Sigmoid colon (tissue), 7 donors: Measurements from ENCODE around the gene PIK3R1. TPM values are rescaled to one million over a fixed set of nuclear protein-coding genes. Genes with fewer than 3 reads are reported as not detected.

ENCODE experiments used
- DNase-seq: peaks from one replicate; pipeline ENCODE4 v3.0.0-alpha.2; 2019
- H3K27ac ChIP-seq, 4 donors: fragments of 200-600 bp; sonication (generic); one replicate each; pipeline ENCODE4 v1.5.1; 2016 to 2019; ENCODE audit warnings: mild to moderate bottlenecking in 1 of 4
- H3K27me3 ChIP-seq, 3 donors: fragments of 200-600 bp; sonication (generic); one replicate each; pipeline ENCODE4 v1.5.1; 2019; ENCODE audit warnings: mild to moderate bottlenecking in 1 of 3
- H3K36me3 ChIP-seq, 4 donors: fragments of 200-600 bp; sonication (generic); one replicate each; pipeline ENCODE4 v1.5.1; 2016 to 2019
- H3K4me1 ChIP-seq, 4 donors: fragments of 200-600 bp; sonication (generic); one replicate each; pipeline ENCODE4 v1.5.1; 2017 to 2019
- H3K4me3 ChIP-seq, 4 donors: fragments of 200-600 bp; sonication (generic); one replicate each; pipeline ENCODE4 v1.5.1; 2017 to 2019; ENCODE audit warnings: mild to moderate bottlenecking in 2 of 4, moderate library complexity in 1 of 4
- H3K9me3 ChIP-seq, 4 donors: fragments of 200-600 bp in 3 of 4; sonication (generic) in 3 of 4; one replicate each; pipeline versions ENCODE4 v1.5.1 to v1.6.1; 2013 to 2019
- EP300 ChIP-seq, 4 donors: sonication (generic); formaldehyde crosslinking; IDR thresholded peaks; one replicate each; pipeline ENCODE4 v1.6.1; 2017; ENCODE audit warnings: antibody characterized with exemption in 4 of 4
- POLR2A ChIP-seq, 2 donors: fragments of 450-650 bp; IDR thresholded peaks; one replicate each; pipeline ENCODE4 v1.6.1; 2016; ENCODE audit warnings: antibody characterized with exemption in 2 of 2, mild to moderate bottlenecking in 2 of 2, moderate library complexity in 2 of 2
- POLR2AphosphoS5 ChIP-seq, 4 donors: sonication (generic); formaldehyde crosslinking; IDR thresholded peaks; one replicate each; pipeline ENCODE4 v1.6.1; 2017; ENCODE audit warnings: antibody characterized with exemption in 4 of 4
- WGBS, 2 donors: extraction: QIAGEN DNeasy Blood & Tissue Kit; methylation state at CpG; one replicate each; pipeline ENCODE4 v1.1.7; 2013; 5-methylcytosine and 5-hydroxymethylcytosine counted together
- intact Hi-C: fragments of 100-400 bp; cut with DNase I; formaldehyde crosslinking; loops from one replicate; pipeline ENCODE4 v1.15.1; 2023
- polyA plus RNA-seq, 3 donors: library from polyadenylated mRNA; stranded (reverse); fragments of 200-250 nt; gene quantifications; one replicate each; pipeline ENCODE4 v1.2.3, GENCODE V29; 2013
- total RNA-seq, 4 donors: library from RNA; depleted of rRNA; stranded (reverse); fragments of >200 nt; gene quantifications; one replicate each; pipeline ENCODE4 v1.1.0, GENCODE V29; 2016
- TF ChIP-seq, protein P1 (sequence below), 4 experiments: fragments of 450-650 bp in 3 of 4; fragments of 200-600 bp in 1 of 4; IDR thresholded peaks; one replicate each; pipeline ENCODE4 v1.5.1; 2016 to 2019; ENCODE audit warnings: antibody characterized with exemption in 4 of 4, mild to moderate bottlenecking in 3 of 4, moderate library complexity in 2 of 4
- donor health status: healthy with polysubstance abuse.
- donor health status: Bipolar disorder and iron deficiency.
- donor health status: healthy.

Gene PIK3R1
- total and polyA plus RNA-seq, 7 donors, result 9.2 to 227 (median 177) TPM

DNA sequence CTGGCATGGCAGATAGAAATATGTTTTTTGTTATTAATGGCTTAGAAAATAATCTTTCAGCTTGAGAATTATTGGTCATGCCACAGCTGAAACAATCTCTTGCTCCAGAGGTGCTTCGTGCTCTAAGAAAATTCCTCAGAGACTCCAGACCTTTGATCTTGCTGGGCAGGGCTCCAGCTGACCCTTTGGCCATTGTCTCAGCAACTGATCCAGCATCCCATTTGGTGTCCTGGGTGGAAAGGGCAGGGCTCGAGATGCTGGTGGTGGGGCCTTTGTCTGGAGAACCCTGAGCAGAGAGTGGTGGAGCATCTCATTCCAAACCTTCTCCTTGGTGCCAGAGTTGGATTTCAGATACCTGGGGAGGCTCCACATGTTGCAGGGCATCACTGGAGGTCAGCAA is 43.2 kb upstream of the PIK3R1 start:
- TF ChIP-seq POLR2AphosphoS5 (IDR thresholded peaks at IDR 0.05), result no peak
- no peak for TF ChIP-seq EP300 (IDR thresholded peaks at IDR 0.05)
- TF ChIP-seq, protein P1, sequence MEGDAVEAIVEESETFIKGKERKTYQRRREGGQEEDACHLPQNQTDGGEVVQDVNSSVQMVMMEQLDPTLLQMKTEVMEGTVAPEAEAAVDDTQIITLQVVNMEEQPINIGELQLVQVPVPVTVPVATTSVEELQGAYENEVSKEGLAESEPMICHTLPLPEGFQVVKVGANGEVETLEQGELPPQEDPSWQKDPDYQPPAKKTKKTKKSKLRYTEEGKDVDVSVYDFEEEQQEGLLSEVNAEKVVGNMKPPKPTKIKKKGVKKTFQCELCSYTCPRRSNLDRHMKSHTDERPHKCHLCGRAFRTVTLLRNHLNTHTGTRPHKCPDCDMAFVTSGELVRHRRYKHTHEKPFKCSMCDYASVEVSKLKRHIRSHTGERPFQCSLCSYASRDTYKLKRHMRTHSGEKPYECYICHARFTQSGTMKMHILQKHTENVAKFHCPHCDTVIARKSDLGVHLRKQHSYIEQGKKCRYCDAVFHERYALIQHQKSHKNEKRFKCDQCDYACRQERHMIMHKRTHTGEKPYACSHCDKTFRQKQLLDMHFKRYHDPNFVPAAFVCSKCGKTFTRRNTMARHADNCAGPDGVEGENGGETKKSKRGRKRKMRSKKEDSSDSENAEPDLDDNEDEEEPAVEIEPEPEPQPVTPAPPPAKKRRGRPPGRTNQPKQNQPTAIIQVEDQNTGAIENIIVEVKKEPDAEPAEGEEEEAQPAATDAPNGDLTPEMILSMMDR (IDR thresholded peaks at IDR 0.05), result no peak
- TF ChIP-seq POLR2A (IDR thresholded peaks at IDR 0.05), result no peak

DNA sequence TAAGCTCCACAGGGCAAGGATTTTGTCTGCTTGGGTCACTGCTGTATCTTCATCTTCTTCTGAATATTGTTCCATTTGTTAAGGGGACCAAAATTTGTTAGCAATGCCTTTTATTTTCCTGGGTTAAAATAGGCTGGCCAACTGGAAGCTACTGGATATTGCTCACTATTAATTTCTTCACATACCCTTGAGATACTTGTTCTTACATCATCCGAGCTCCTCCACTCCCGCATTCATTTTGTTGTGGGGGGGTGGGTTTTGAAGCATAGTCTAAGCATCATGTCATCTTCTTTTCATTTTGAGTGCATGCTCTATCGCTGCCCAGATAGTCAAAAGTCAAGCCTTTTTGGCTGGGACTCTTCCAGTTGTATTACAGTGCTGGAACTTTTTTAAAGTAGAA is 42.5 kb upstream of the PIK3R1 start:
- Histone ChIP-seq H3K4me3 (no peak overlapping the region), H3K27me3 (no peaks in the 10 kb centered on the region), H3K9me3 (no peaks in the 10 kb centered on the region), H3K36me3 (no peaks in the 10 kb centered on the region), H3K4me1 (peaks cover 0 to 37% (median 36%) of the 10 kb centered on the region in 4 donors), H3K27ac (peak overlapping the region; percentile 77 to 89 (median 87))
- DNase-seq, result no peak
- intact Hi-C loops, result loop anchor here (5.0 kb wide), 4 partner anchors 79 to 926 kb away; no protein-coding TSS in a partner anchor
- TF ChIP-seq EP300 (IDR thresholded peaks at IDR 0.05) (no peak), POLR2AphosphoS5 (IDR thresholded peaks at IDR 0.05) (no peak), POLR2A (IDR thresholded peaks at IDR 0.05) (no peak)
- TF ChIP-seq, protein P1 (IDR thresholded peaks at IDR 0.05), result no peak
- 96 to 99% methylated on average over 3 of the region's 3 CpGs for WGBS, 2 donors

More for the DNA sequence above, 43.2 kb upstream of the PIK3R1 start:
- 46 to 72% methylated on average over 2 of the region's 2 CpGs for WGBS, 2 donors
- Histone ChIP-seq H3K4me3 (no peak overlapping the region), H3K27me3 (no peaks in the 10 kb centered on the region), H3K36me3 (no peaks in the 10 kb centered on the region), H3K27ac (peak overlapping the region; percentile 77 to 89 (median 87)), H3K9me3 (no peaks in the 10 kb centered on the region), H3K4me1 (peaks cover 0 to 37% (median 36%) of the 10 kb centered on the region in 4 donors)
- DNase-seq, result peak; percentile 73
- intact Hi-C loops, result loop anchor here (5.0 kb wide), 4 partner anchors 80 to 925 kb away; no protein-coding TSS in a partner anchor

DNA sequence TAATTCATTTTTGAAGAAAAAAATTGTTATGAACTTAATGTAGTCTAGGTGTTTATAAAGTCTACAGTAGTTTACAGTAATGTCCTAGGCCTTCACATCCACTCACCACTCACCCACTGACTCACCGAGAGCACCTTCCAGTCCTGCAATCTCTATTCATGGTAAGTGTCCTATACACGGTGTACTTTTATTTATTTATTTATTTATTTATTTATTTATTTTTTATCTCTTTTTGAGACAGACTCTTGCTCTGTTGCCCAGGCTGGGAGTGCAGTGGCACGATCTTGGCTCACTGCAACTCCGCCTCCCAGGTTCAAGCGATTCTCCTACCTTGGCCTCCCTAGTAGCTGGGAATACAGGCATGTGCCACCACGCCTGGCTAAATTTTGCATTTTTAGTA is 39.3 kb upstream of the PIK3R1 start:
- no peak for DNase-seq
- H3K27ac ChIP-seq, result no peak overlapping the region
- no peaks in the 10 kb centered on the region for H3K27me3 ChIP-seq
- H3K4me3 ChIP-seq, result no peak overlapping the region
- intact Hi-C loops, result no loop called here
- H3K9me3 ChIP-seq, result no peaks in the 10 kb centered on the region
- no peak for TF ChIP-seq POLR2A (IDR thresholded peaks at IDR 0.05)
- TF ChIP-seq, protein P1 (IDR thresholded peaks at IDR 0.05), result no peak
- no peak for TF ChIP-seq EP300 (IDR thresholded peaks at IDR 0.05)
- TF ChIP-seq POLR2AphosphoS5 (IDR thresholded peaks at IDR 0.05), result no peak
- H3K4me1 ChIP-seq, result peaks cover 0 to 21% (median 13%) of the 10 kb centered on the region in 4 donors
- 96 to 97% methylated on average over 6 of the region's 6 CpGs for WGBS, 2 donors
- H3K36me3 ChIP-seq, result no peaks in the 10 kb centered on the region

DNA sequence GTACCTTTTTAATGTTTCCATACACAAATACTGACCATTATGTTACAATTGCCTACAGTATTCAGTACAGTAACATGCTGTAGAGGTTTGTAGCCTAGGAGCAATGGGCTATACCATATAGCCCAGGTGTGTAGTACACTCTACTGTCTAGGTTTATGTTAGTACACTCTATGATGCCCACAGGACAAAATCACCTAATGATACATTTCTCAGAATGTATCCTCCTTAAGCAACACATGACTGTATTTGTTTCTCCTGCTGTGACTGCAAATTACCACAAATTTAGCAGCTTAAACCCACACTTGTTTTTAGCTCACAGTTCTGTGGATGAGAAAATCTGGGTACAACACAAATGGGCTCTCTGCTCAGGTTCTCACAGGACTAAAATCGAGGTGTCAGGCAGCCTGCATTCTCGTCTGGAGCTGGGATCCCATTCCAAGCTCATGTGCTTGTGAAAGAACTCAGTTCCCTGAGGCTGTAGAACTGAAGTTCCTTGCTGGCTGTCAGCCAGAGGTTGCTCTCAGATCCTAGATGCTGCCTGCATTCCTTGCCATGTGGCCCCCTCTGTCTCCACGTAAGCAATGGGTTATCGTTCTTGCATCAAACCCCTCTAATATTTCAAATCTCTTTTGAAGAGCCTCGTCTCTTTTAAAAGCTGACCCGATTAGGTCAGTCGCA is 38.6 kb upstream of the PIK3R1 start:
- no peak for TF ChIP-seq EP300 (IDR thresholded peaks at IDR 0.05)
- no peak for TF ChIP-seq POLR2A (IDR thresholded peaks at IDR 0.05)
- TF ChIP-seq POLR2AphosphoS5 (IDR thresholded peaks at IDR 0.05), result no peak
- TF ChIP-seq, protein P1 (IDR thresholded peaks at IDR 0.05), result no peak
- intact Hi-C loops, result no loop called here

More for the DNA sequence above, 38.6 kb upstream of the PIK3R1 start:
- no peaks in the 10 kb centered on the region for H3K9me3 ChIP-seq
- WGBS, 2 donors, result 92 to 94% methylated on average over 7 of the region's 7 CpGs
- H3K4me3 ChIP-seq, result no peak overlapping the region
- H3K4me1 ChIP-seq, result peaks cover 0 to 15% (median 7%) of the 10 kb centered on the region in 4 donors
- no peak overlapping the region for H3K27ac ChIP-seq
- H3K27me3 ChIP-seq, result no peaks in the 10 kb centered on the region
- no peaks in the 10 kb centered on the region for H3K36me3 ChIP-seq
- no peak for DNase-seq
